Activated naive CD8-positive, alpha-beta T cell treated with anti-CD3 and anti-CD28 coated beads, Interleukin-2, amount 50 U/mL, for 16 hours (primary cell): Measurements from ENCODE around the gene GPR61.

ENCODE experiments used
- DNase-seq: peaks from one replicate; pipeline ENCODE4 v3.0.0-alpha.2; 2020; ENCODE audit warnings: low read depth, low spot score

Gene GPR61

DNA sequence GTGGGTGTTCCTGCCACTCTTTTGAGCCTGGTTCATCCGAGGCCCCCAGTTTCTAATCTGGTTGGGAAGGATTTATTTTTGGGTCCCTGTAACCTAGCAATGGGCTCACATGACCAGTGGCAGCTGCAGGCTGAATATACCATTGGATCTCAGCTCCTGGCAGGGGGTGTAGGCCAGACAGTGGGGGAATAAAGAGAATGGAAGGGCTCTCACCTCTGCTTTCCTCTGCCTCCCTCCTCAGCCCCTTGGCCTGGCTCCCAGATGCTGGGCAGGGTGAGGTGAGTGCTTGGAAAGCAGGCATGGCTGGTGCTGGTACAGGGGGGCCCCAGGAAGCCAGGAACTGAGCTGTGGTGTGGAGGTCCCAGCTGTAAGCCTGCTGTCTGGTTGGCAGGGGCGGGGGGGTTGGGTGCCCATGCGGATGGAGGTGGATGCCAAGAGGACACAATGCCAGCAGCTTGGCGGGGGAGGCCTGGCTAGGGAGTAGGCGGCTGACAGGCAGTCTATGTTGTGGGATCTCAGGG lies 3.6 kb upstream of the GPR61 start:
- DNase-seq, result no peak

- DNase-seq, result no peak
Observed at GRCh38 chr1:109537450-109538178, 2.1 kb upstream of the GPR61 start.

DNA sequence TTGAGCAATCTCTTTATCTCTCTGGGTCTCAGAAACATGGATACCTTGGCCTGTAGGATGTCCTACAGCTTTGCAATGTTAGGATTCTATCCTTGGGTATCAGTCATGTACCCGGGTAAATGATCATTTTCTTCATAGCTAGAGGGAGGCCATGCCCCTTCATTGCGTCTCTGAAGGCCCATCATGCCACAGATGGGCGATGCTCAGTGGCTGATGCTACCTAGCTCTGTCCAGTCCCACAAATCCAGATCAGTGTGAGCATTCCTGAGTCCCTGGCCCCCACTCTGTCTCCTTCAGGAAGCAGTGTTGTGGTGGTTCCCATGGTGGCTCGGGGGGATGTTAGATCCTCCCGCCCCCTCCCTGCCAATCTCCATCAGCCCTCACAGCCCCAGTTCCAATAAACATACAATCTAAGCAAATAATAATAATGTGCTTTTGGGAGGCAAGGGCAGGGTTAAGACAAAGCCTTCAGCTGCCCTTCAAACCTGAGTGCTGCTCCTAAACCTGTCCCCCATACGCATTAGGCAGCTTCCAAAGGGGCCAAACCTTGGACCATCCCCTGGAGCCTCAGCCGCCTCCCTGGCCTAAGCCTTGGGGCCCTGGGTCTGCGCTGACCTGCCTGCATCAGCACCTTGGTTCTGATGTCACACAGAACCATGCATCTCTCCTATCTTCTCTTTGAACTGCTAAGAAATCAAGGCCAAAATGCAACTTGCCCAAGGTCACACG lies 681 bp upstream of the GPR61 start:
- DNase-seq, result no peak

GRCh38 chr1:109541102-109541501 lies 1.4 kb downstream of the GPR61 start:
- no peak for DNase-seq

GRCh38 chr1:109542657-109543056 lies 3.0 kb downstream of the GPR61 start:
- no peak for DNase-seq

- DNase-seq, result no peak
Observed at GRCh38 chr1:109543283-109543987, 3.8 kb downstream of the GPR61 start.

- no peak for DNase-seq
Observed at GRCh38 chr1:109543988-109544735, 4.5 kb downstream of the GPR61 start.

DNA sequence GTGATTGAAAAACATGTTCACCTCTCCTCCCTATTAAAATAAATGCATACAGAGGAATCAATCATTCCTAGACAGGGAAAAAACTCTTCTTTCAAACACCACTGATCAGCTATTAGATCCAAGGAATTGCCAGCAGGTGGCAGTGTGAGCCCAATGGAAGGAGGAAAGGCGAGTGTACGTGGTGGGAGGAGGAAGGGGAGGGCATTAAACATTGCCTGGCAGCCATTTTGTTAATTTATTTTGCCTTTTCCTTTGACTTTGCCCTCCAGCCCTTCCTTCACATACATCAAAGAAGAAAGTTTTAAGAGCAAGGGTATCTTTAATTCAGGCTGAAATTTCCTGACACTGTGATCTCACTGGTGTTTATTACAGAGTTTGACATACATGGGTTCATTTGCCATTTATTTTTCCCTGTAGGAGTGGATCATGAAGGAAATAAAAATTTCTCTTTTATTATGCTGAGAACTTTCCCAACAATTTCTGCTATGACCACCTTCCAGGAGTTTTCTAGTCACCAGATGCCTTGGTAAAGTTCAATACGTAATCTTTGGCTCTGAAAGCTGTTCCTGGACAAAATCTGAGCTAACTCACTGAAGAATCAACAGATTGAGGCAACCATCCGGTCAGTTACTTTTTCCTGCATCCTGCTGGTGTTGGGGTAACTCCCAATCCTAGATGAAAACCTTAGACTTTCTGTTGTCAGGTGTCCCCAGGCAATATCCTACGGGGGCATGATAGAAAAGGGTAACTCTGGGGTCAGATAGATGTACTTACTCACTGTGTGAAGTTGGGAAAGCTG lies 6.8 kb downstream of the GPR61 start:
- DNase-seq, result peak; percentile 80

GRCh38 chr1:109547463-109548320 lies 8.0 kb downstream of the GPR61 start:
- DNase-seq, result no peak

DNA sequence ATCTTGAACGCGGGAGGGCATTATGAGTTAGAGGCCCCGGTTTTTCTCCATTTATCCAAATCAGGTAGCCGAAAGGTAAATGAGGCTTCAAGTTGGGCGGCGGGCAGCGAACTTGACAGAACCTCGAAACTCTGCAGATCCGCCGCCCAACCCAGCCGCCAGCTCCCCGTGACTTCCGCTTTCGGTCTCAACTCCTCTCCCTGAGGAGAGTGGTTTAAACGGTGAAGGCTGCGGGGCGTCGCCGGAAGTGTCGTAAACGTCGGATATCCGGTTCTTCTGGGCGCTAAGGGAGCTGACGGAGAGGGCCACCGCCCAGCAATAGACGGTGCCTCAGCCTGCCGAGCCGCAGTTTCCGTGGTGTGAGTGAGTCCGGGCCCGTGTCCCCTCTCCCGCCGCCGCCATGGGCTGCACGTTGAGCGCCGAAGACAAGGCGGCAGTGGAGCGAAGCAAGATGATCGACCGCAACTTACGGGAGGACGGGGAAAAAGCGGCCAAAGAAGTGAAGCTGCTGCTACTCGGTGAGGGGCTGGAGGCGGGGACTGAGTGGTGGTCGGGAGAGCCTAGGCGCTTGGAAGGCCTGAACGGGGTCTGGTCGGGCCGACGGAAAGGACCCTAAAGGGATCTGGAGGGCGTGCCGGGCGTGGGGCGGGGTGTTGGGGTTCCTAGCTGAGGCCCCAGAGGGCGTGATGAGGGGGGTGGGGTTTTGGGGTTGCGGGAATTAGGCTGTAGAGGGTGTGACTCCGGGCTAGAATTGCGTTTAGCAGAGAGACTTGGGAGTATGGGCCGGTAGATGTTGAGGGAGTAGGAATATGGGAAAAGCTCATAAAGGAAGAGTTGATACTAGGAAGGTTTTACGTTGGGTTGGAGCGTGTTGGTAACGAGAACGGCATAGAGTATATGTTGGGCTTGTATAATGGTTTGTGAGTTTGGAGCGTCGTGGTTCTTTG lies 8.9 kb downstream of the GPR61 start, which contains the start of gene GNAI3:
Gene GNAI3 (plus strand): TSS at position 295 of the 947 bp plus-strand sequence. CDS start 106 bp downstream, at position 401.
- peak; percentile 89 for DNase-seq

DNA sequence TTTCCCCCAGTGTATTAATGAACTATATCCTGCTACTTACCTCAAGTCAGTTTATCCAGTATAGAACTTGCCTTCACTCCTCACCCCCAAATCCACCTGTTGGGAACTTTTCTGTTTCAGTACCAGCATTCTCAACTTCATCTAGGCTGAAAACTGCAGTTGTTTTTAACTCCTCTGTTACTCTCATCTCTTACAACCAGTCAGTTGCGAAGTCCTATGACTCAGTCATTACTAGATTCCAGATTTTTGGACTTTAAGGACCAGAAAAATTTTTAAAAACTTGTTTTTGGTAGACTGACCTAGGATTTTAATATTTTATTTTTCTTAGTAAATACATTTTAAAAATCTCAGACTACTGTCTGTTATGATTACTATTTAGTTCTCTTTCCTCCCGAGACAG lies 16.9 kb downstream of the GPR61 start:
- DNase-seq, result no peak

GRCh38 chr1:109557520-109557919 lies 17.8 kb downstream of the GPR61 start:
- no peak for DNase-seq

DNA sequence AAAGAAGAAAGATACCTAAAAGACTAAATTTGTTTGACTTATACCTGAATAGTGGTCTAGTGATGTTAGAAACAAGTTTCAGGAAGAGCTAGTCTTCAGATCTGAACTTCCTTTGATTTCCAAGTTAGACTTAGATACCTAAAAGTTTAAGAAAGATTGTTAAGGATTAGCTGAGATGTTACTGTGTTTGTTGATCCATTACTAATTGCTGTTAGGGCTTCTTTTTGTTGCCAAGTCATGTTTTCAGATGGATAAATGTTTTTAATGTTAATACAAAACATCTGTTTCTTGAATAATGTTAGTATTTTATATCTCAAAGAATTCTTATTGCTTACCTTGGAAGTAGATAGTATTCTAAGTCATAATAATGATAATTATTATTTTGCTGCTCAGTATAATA lies 20.3 kb downstream of the GPR61 start:
- DNase-seq, result no peak

GRCh38 chr1:109564194-109564878 lies 24.7 kb downstream of the GPR61 start:
- no peak for DNase-seq

DNA sequence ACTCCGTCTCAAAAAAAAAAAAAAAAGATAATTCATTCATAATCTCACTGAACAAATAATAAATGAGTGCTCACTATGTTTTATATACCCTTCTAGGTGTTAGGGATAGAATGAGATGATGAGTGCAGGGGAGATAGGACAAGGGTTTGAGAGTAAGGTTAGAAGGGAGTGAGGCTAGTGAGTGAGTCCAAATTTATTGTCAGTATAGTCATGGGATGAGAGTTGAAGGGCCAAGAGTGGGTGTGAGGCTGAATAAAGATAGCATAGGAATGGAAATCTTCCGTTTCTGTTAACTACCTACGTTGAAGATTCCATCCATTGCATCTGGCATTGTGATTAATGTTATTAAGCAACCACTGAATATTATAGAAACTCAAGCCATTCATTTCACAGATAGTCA lies 25.6 kb downstream of the GPR61 start:
- no peak for DNase-seq

GRCh38 chr1:109566982-109567381 lies 27.3 kb downstream of the GPR61 start:
- DNase-seq, result no peak

DNA sequence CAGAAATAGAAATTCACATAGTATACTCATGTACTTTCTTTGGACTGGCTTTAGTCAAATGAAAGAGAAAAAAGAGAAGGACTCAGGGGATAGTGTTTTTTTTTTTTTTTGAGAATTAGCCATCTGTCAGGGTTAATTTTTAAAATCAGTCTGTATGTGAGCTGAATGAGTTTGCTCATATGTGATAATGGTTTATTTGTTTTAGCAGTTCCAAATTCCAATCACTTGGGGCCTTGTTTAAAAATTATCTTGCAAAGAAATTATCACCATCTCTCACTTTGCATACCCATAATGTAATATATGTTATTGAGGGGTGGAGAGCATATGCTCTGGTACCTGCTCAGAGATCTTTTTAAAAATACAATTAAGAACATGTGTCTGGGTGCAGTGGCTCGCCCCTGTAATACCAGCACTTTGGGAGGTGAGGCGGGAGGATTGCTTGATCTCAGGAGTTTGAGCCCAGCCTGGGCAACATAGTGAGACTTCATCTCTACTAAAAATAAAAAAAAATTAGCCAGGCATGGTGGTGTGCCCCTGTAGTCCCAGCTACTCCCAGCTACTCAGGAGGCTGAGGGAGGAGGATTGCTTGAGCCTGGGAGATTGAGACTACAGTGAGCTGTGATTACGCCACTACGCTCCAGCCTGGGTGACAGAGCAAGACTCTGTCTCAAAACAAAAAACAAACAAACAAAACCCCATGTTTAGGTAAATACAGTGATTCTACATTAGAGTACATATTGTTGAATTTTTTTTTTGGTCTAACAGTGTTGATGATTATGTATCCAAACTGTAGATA lies 28.4 kb downstream of the GPR61 start:
- DNase-seq, result no peak
